Measurements from ENCODE around the gene CTSH.

GRCh38 chr15:78931439-78932257, 13.2 kb downstream of the CTSH start:
- TF ChIP-seq CTCF (optimal IDR thresholded peaks at IDR 0.05 in 1 of 3, IDR thresholded peaks at IDR 0.05 in 1 of 3, conservative IDR thresholded peaks at IDR 0.05 in 1 of 3; ENCODE audit: extremely low read depth in 1 of 3, insufficient read depth in 2 of 3, low read length in 3 of 3) (no peak), EZH2 (IDR thresholded peaks at IDR 0.05; ENCODE audit: low read length) (no peak)

Data from keratinocyte (primary cell).